ENCODE data around the gene MORF4L1.

DNA sequence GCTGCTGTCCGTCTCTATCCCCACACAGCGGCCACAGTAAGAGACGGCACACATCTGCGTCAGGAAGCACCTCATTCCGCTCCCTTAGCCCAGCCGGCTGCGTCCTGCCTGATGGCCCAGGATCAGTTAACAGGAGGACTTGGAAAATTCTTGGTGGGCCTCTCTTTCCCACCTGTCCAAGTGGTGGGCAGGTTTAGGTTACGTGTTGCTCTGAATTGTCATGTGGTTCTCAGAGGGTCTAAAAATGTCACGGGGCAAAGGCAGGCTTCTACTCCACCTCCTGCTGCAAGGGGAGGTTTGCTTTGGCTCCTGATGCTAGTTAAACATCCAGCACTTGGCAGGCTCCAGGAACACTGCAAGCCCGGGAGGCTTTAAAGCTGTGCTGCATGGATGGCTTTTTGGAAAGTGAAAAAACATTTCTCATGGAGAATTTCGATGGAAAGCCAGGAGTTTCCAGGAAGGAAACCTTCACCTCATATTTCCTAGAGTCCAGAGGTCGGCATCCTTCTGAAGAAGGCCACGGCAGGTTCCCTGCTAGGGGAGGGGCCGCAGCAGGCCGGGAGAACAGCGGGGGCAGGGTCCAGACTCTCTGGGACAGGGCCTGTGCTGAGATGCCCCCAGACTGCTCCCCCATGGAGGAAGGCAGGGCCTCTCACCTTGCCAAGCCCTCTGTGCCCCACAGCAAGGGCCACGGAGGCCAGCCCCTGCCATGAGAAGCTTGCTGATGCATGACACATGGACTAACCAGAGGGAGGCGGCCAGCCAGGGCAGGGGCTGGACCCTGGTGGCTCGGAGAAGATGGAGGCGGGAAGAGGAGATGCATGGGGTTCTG, 61.3 kb downstream of the MORF4L1 start:
- TF ChIP-seq EZH2phosphoT487 (conservative IDR thresholded peaks at IDR 0.05; ENCODE audit: low read length), result no peak
- TF ChIP-seq, protein P1, sequence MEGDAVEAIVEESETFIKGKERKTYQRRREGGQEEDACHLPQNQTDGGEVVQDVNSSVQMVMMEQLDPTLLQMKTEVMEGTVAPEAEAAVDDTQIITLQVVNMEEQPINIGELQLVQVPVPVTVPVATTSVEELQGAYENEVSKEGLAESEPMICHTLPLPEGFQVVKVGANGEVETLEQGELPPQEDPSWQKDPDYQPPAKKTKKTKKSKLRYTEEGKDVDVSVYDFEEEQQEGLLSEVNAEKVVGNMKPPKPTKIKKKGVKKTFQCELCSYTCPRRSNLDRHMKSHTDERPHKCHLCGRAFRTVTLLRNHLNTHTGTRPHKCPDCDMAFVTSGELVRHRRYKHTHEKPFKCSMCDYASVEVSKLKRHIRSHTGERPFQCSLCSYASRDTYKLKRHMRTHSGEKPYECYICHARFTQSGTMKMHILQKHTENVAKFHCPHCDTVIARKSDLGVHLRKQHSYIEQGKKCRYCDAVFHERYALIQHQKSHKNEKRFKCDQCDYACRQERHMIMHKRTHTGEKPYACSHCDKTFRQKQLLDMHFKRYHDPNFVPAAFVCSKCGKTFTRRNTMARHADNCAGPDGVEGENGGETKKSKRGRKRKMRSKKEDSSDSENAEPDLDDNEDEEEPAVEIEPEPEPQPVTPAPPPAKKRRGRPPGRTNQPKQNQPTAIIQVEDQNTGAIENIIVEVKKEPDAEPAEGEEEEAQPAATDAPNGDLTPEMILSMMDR (IDR thresholded peaks at IDR 0.05; ENCODE audit: insufficient read depth, low read length, poor library complexity, severe bottlenecking), result no peak

Data from SU-DHL-6 (cell line).